Heart left ventricle (tissue), 16 donors: ENCODE results near the gene RPTOR. TPM values are rescaled to one million over a fixed set of nuclear protein-coding genes. Genes with fewer than 3 reads are reported as not detected.

ENCODE experiments used
- ATAC-seq, 4 donors: fragments of 200-7000 bp; cut with Tn5 transposase; one replicate each; pipeline ENCODE4 v1.9.1; 2020 to 2022; ENCODE audit warnings: moderate library complexity in 4 of 4, mild to moderate bottlenecking in 3 of 4, moderate number of reproducible peaks in 1 of 4
- DNase-seq, 5 donors: peaks; one replicate each; pipeline ENCODE4 v3.0.0-alpha.2; 2020
- H3K27ac ChIP-seq, 12 donors: fragments of 200-600 bp; sonication (generic) in 4 of 12; one replicate each; pipeline versions ENCODE4 v1.5.0 to v1.8.0; 2016 to 2022; ENCODE audit warnings: mild to moderate bottlenecking in 2 of 12
- H3K27me3 ChIP-seq, 9 donors: fragments of 200-600 bp; sonication (generic) in 2 of 9; one replicate each; pipeline versions ENCODE4 v1.5.1 to v1.8.0; 2016 to 2022; ENCODE audit warnings: mild to moderate bottlenecking in 3 of 9
- H3K36me3 ChIP-seq, 9 donors: fragments of 200-600 bp; sonication (generic) in 2 of 9; one replicate each; pipeline versions ENCODE4 v1.5.0 to v1.8.0; 2018 to 2022; ENCODE audit warnings: mild to moderate bottlenecking in 2 of 9
- H3K4me1 ChIP-seq, 12 donors: fragments of 200-600 bp; sonication (generic) in 4 of 12; one replicate each; pipeline versions ENCODE4 v1.5.0 to v1.8.0; 2016 to 2022; ENCODE audit warnings: mild to moderate bottlenecking in 3 of 12
- H3K4me3 ChIP-seq, 12 donors: fragments of 200-600 bp; sonication (generic) in 4 of 12; one replicate each; pipeline versions ENCODE4 v1.5.0 to v1.8.0; 2017 to 2022; ENCODE audit warnings: mild to moderate bottlenecking in 9 of 12, moderate library complexity in 4 of 12
- H3K9me3 ChIP-seq, 12 donors: fragments of 200-600 bp; sonication (generic) in 4 of 12; one replicate each; pipeline versions ENCODE4 v1.5.0 to v1.8.0; 2016 to 2022; ENCODE audit warnings: mild to moderate bottlenecking in 1 of 12
- POLR2A ChIP-seq, 2 donors: fragments of 450-650 bp; IDR thresholded peaks; one replicate each; pipeline ENCODE4 v1.6.1; 2017; ENCODE audit warnings: antibody characterized with exemption in 2 of 2, mild to moderate bottlenecking in 2 of 2, moderate library complexity in 2 of 2
- WGBS, 4 donors: extraction: QIAGEN DNeasy Blood & Tissue Kit in 2 of 4; methylation state at CpG; one replicate each; pipeline versions ENCODE4 v1.1.5 to v1.1.7; 2013 to 2018; 5-methylcytosine and 5-hydroxymethylcytosine counted together
- intact Hi-C, 10 donors: fragments of 100-400 bp; cut with DNase I; formaldehyde crosslinking; loops; one replicate each; pipeline versions ENCODE4 v1.11.1 to v1.14.2; 2022
- polyA plus RNA-seq, 2 donors: library from polyadenylated mRNA; stranded (reverse); fragments of 200-250 nt; gene quantifications; one replicate each; pipeline ENCODE4 v1.2.3, GENCODE V29; 2013
- total RNA-seq, 9 donors: library from RNA; depleted of rRNA in 2 of 9; stranded (reverse); fragments of >200 nt in 2 of 9; fragmentation: NEBNext Ultra II Directional in 3 of 9; extraction: Animal tissue kit (Norgen Biotek cat#: 25700) in 3 of 9; gene quantifications; one replicate each; pipeline versions ENCODE4 v1.1.0 to v1.2.4, GENCODE V29; 2016 to 2023
- TF ChIP-seq, protein P1 (sequence below), 12 donors: fragments of 200-600 bp; sonication (generic) in 4 of 12; IDR thresholded peaks; one replicate each; pipeline versions ENCODE4 v1.5.0 to v1.8.0; 2018 to 2022; ENCODE audit warnings: antibody characterized with exemption in 12 of 12, mild to moderate bottlenecking in 5 of 12
- donor health status: ischemic (EF 13 %, LVEDD 7.1; RV severe dilation, severe dysfunction).
- donor health status: healthy with polysubstance abuse.
- donor health status: DM: no; HTN: yes; CAD: no.
- donor health status: DM: no; HTN: no; CAD: no.
- donor health status: ischemic (EF 25% LVEDD 6.9; RV normal size, moderate dysfunction).
- donor health status: ischemic (EF 25% LVEDD 5.7; RV mildly dilated, moderate dysfunction).
- donor health status: healthy.
- donor health status: DM: yes; HTN: yes; CAD: no.
- donor health status: ischemic (EF 35%, LVEDD 5.7; RV mildly dilated, moderate dysfunction).
- donor health status: nonischemic (EF 11% LVEDD 7.7; RV severe dilation, severe dysfunction).
- donor health status: DM: yes; HTN: yes; CAD: no.
- donor health status: PGD.
- donor health status: ischemic (EF 29% LVEDD 5.4; RV normal size, mild dysfunction).
- donor health status: nonischemic (EF 23%, LVEDD 6.1; RV moderate dilation, normal function).

The RPTOR gene
- total and polyA plus RNA-seq, 11 donors = 14.7 to 31.7 (median 26.0) TPM

DNA sequence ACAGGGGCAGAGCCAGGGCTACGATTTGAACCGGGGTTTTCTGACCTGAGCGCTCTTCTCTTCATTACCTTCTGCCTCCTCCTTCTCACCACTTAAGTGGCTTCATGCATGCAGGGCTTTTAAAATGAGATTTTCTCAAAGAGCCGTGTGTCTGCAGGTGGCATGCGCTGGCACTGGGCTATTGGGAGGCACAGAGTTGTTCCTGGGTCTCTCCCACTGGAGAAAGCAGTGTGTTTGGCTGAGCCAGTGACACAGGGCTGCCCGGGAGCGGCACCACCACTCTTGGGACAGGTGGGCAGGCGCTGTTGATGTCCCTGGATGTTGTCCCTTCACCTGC, 228.2 kb downstream of the RPTOR start:
- TF ChIP-seq, protein P1, sequence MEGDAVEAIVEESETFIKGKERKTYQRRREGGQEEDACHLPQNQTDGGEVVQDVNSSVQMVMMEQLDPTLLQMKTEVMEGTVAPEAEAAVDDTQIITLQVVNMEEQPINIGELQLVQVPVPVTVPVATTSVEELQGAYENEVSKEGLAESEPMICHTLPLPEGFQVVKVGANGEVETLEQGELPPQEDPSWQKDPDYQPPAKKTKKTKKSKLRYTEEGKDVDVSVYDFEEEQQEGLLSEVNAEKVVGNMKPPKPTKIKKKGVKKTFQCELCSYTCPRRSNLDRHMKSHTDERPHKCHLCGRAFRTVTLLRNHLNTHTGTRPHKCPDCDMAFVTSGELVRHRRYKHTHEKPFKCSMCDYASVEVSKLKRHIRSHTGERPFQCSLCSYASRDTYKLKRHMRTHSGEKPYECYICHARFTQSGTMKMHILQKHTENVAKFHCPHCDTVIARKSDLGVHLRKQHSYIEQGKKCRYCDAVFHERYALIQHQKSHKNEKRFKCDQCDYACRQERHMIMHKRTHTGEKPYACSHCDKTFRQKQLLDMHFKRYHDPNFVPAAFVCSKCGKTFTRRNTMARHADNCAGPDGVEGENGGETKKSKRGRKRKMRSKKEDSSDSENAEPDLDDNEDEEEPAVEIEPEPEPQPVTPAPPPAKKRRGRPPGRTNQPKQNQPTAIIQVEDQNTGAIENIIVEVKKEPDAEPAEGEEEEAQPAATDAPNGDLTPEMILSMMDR (IDR thresholded peaks at IDR 0.05) = no peak
- TF ChIP-seq POLR2A (IDR thresholded peaks at IDR 0.05) = no peak
- peaks cover 0 to 12% (median 0%) of the 10 kb centered on the region in 9 donors for H3K36me3 ChIP-seq
- DNase-seq (no peak), ATAC-seq (no peak)
- H3K4me3 ChIP-seq = no peak overlapping the region
- H3K27ac ChIP-seq = peak overlapping the region in 5 of 12 donors; percentile 39 to 82 (median 52)
- intact Hi-C loops = loop anchor here in 1 of 10 donors (2.0 kb wide), 1 partner anchor 78 kb away; no protein-coding TSS in a partner anchor
- 88 to 97% (median 93%) methylated on average over 7 to 8 of the region's 8 CpGs for WGBS, 4 donors
- H3K9me3 ChIP-seq = no peaks in the 10 kb centered on the region
- H3K27me3 ChIP-seq = no peaks in the 10 kb centered on the region
- H3K4me1 ChIP-seq = peaks cover 0 to 19% (median 4%) of the 10 kb centered on the region in 12 donors

DNA sequence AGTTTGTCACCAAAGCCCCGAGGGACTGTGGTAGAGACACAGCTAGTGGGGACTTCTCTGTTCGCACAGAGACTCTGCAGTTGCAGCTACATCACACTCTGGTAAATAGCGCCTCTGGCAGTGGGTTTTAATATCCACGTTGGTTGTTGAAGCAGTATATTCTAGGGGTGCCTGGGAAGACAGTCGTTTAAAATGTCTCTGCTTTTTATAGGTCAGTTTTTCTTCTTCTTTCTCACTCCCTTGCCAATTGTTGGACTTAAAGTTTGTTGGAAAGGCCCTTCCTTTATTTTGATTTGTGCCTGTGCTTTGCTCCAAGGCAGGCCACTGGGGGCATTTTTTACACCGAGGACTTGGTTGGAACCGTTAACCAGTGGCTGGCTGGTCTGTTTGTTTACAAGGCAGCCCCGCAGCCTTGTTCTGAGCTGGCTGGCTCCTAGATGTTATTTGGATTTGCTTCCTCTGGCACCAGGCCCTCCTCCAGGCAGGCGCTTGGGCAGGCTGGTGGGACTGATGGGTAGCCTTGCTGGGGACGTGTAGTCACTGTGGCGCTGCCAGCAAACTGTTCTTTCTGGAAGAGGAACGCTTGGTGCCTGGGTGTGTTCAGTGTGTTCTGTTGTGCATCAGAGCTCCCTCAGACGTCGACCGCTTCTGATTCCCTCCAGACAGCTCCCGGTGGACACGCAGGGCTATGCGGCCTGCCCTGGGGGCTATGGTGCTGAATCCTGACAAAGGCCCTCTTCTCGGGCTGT, 228.8 kb downstream of the RPTOR start:
- ATAC-seq = peak; percentile 96 to 98 (median 96)
- 52 to 78% (median 70%) methylated on average over 13 to 19 of the region's 19 CpGs for WGBS, 4 donors
- H3K4me3 ChIP-seq = no peak overlapping the region
- peak in 3 of 5 donors; percentile 64 to 81 (median 67) for DNase-seq
- TF ChIP-seq, protein P1 (IDR thresholded peaks at IDR 0.05) = no peak
- TF ChIP-seq POLR2A (IDR thresholded peaks at IDR 0.05) = no peak
- intact Hi-C loops = loop anchor here in 1 of 10 donors (2.0 kb wide), 1 partner anchor 77 kb away; no protein-coding TSS in a partner anchor
- H3K9me3 ChIP-seq = no peaks in the 10 kb centered on the region
- peaks cover 0 to 19% (median 4%) of the 10 kb centered on the region in 12 donors for H3K4me1 ChIP-seq
- peaks cover 0 to 17% (median 0%) of the 10 kb centered on the region in 9 donors for H3K36me3 ChIP-seq
- no peaks in the 10 kb centered on the region for H3K27me3 ChIP-seq
- peak overlapping the region in 7 of 12 donors; percentile 39 to 82 (median 53) for H3K27ac ChIP-seq

DNA sequence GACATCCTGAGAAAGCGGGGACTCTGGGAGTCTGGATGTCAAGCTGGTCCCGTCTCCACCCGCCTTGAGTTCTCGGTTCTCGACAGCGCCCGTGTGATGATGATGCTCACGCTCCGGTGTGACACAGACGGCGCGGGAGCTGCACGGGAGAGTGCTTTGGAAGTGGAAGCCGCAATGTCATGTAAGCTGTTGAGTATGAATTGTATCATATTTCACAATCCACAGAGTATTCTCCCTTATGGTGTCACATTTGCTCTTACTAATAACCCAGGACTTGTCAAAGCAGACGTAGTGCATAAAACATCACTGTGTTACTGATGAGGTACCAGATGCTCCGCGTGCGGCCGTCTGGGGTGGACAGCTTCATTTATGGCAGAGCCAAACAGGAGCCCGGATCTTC, 229.5 kb downstream of the RPTOR start:
- Histone ChIP-seq H3K27me3 (no peaks in the 10 kb centered on the region), H3K36me3 (peaks cover 0 to 22% (median 0%) of the 10 kb centered on the region in 9 donors), H3K4me1 (peaks cover 0 to 19% (median 4%) of the 10 kb centered on the region in 12 donors), H3K27ac (peak overlapping the region in 7 of 12 donors; percentile 20 to 82 (median 53)), H3K4me3 (no peak overlapping the region), H3K9me3 (no peaks in the 10 kb centered on the region)
- ATAC-seq = no peak
- DNase-seq = no peak
- no peak for TF ChIP-seq POLR2A (IDR thresholded peaks at IDR 0.05)
- TF ChIP-seq, protein P1 (IDR thresholded peaks at IDR 0.05) = no peak
- 95 to 97% (median 96%) methylated on average over 20 of the region's 20 CpGs for WGBS, 4 donors
- intact Hi-C loops = no loop called here

GRCh38 chr17:80774643-80775281, 230.1 kb downstream of the RPTOR start:
- Histone ChIP-seq H3K27ac (peak overlapping the region in 2 of 12 donors; percentile 71 to 82), H3K4me3 (no peak overlapping the region), H3K4me1 (peaks cover 0 to 21% (median 4%) of the 10 kb centered on the region in 12 donors), H3K9me3 (no peaks in the 10 kb centered on the region), H3K27me3 (no peaks in the 10 kb centered on the region), H3K36me3 (peaks cover 0 to 22% (median 0%) of the 10 kb centered on the region in 9 donors)
- TF ChIP-seq POLR2A (IDR thresholded peaks at IDR 0.05) = no peak
- TF ChIP-seq, protein P1 (IDR thresholded peaks at IDR 0.05) = no peak
- ATAC-seq (no peak), DNase-seq (no peak)
- WGBS, 4 donors = 62 to 74% (median 66%) methylated on average over 20 to 21 of the region's 21 CpGs
- intact Hi-C loops = no loop called here
